SIG-M5 treated with dmso at 0.1 percent for 504 hours (cell line): ENCODE results near the gene TSPAN11.
"Not testable (repeated sequence)": the region's sequence is repeated elsewhere in the genome, so short reads cannot be mapped to it uniquely, and the experiment has no call there.

Experiments used
- DNase-seq: peaks from one replicate; lab custom pipeline; 2025; ENCODE audit not compliant: unreplicated experiment; lab: John Stamatoyannopoulos, UW

TSPAN11 gene

DNA sequence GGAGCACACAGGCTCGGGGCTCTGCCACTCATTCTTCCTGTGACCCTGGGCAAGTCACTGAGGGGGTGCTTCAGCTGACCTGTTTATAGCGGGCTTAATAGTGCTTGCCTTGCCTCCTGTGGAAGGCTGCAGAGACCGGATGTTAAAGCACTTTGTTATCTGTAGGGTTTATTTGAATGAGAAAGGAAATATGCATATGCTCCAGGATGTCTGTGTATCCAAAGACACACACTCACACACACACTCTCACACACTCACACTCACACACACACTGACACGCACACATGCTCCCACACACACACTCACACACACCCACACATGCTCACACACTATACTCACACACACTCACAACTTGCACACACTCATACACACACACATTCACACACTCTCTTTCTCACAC, 91.0 kb downstream of the TSPAN11 start:
- DNase-seq = no peak

DNA sequence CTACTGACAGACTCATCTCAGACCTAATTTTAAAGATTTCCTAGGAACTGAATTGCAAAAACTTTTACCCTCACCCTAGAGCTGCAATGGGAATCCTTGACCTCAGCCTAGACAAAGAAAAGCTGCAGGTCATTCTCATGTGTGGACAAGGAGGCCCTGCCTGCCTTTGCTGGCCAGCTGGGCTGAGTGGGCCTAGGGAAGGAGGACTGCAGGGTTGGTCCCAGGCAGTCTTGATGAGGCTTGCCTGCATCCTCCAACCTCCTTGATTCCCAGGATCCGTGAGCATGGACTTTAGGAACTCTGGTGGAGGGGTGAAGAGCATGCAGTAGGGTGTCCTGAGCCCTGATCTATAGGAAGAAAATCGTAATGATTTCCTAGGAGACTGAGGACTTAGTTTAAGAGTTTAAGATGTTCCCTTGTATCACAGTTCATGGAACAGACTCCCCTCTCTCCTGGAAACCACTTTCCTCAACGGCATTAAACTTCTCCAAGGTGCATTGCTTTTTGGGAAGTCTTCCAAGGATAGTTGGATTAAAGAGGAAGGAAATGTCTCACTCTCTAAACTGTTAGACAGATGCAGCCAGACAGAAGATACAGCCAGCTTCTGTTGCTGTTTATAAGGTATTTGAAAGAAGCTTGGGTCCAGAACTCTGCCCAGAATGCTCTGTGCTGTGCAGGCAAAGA, 91.7 kb downstream of the TSPAN11 start:
- no peak for DNase-seq

DNA sequence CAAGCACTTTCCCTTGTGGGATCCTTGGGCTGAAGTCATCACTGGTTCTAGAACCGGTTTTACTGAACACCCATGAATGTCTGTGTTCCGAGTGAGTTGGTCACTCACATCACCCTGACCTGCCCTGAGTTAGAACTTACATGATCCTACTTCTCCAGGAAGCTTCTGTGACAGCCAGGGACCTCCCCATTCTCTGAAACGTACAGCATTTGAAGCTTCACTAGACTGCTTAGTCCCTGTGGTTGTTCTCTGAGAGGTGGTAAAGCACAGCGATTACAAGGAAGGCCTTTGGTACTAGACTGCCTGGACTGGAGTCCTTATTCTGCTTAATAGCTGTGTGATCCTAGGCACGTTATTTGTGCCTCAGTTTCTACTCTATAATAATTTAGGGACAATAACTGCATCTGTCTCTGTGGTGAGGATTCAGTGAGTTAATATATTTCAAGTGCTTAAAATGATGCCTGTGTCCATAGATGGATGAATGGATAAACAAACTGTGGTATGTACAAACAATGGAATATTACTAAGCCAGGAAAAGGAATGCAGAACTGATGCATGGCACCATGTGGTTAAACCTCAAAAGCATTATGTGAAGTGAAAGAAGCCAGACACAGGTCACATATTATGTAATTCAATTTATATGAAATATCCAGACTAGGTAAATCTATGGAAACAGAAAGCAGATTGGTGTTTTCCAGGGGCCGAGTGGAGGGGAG, 92.4 kb downstream of the TSPAN11 start:
- DNase-seq = no peak

DNA sequence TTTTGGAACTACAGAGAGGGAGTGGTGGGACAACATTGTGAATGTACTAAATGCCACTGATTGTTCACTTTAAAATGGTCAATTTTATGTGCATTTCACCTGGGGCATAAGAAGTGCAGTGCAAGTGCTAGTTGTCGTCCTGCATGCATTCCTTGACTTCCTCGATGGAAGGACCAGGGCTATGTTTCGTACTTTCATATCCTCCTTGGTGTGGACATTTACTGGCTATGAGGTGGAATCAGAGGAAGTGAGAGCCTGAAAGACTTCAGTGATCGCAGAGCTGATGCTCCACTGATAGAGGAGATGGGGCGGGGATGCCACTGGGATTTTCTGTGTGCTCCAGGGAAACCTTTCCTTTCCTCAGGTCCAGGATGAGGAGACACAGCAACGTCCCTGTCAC, 93.0 kb downstream of the TSPAN11 start:
- no peak for DNase-seq

DNA sequence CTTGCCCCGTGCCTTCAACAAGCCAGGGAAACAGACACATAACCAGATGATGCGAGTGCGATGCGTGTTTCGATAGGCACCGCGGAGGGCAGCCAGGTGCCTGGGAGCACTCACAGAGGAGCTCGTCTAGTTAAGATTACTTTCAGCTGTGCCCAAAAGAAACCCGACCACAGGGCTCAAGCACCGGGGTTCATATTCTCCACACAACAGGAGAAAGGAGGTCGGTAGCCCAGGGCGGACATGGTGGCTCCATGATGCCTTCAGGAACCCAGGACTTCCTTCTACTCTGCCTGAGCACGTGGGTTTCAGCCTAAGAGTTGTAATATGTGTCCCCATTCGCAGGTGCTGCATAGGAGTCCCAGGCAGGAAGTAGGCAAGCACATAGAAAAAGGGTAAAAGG, 93.4 kb downstream of the TSPAN11 start:
- DNase-seq = no peak

DNA sequence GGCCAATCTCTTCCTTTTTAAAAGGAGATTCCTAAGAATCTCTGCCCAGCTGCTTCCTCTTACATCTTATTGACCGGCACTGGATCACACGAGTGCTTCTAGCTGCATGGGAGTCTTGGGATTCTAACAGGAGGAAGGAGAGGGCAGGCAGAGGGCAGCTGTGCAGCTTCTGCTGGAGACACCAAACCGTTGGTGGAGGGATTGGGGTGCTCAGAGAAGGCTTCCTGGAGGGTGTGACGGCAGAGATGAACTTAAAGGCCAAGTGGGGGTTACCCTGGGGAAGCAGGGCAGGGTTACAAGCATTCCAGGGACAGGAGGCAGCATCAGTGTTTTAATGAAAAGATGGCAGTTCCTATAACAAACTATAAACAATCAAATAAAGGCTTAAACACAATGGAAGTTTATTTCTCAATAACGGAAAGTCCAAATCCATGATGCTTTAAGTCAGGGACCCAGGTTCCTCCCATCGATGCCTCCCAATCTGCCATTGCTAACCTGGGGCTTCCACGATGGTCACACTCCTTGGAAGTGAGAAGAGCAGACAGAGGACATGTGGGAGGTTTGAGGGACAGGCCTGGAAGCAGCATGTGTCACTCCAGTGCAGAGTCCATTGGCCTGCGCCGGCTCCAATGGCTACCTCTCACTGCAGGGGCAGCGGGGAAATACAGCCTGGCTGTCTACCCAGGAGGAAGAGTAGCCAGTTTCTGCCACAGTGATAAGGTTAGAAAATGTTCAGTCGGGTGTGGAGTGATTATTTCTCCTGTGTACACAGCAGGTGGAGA, 94.0 kb downstream of the TSPAN11 start:
- no peak for DNase-seq

DNA sequence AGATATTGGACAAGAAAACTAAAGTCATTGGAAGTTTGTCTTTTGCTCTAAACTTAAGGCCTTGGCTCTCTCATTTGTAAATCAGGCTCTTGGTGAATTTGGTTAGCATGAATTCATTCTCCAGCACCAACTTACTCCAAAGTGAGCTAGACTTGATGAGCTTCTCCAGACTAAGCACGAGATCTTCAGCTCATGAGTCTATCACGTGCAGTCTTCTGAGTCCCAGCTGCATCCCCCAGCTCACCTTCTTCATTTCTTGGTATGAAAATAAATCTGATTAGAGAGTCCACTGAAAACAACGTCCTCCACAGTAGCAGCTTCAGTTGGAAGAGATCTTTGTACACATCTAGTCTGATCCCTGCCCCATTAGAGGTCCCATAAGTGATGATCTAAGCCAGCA, 94.6 kb downstream of the TSPAN11 start:
- no peak for DNase-seq

DNA sequence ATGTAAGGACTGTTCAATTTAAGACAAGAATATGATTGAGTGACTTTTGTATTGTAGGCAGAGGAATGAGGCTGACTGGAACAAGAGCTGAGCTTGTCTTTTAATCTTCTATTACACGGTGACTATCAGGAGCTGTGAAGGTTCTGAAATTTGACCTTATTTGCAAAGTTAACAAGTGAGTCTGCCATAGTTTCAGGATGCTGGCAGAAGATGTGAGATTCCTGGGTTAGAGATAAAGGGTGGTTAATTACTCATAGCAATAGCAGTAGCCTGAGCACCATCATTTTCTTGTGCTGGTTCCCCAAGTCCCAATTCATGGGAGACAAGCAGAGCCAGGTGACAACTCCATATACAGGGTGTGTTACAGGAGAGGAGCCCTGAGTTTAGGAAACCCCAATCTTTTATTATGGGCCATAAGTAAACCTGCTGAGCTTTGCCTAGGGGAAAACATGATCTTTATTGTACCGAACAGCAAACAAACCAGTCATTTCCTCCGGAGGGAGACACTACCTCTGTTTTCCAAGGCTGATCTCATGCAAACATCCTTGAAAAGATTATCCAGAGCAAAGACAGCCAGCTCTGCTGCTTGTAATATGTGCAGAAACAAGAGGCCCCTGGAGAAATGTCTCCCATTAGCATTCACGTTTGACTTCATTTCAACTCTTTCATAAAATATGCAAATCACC, 95.4 kb downstream of the TSPAN11 start:
- no peak for DNase-seq

DNA sequence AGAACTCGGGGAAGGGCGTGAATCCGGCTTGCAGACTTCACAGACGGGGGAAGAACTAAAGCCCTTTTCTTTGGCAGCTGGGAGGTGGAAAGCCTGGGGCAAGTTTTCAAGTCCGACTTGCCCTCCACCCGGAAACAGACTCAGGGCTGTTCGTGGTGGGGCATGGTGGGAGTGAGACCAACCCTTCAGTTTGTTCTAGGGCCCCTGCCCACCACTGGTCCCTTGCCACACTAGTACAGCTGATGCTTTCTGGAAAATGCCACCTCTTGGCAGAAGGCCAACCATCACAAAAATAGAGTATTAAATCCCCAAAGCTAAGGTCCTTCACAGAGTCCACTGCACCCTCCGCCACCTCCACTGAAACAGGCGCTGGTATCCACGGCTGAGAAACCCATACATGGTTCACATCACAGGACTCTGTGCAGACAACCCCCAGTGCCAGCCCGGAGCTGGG, 96.8 kb downstream of the TSPAN11 start:
- no peak for DNase-seq

DNA sequence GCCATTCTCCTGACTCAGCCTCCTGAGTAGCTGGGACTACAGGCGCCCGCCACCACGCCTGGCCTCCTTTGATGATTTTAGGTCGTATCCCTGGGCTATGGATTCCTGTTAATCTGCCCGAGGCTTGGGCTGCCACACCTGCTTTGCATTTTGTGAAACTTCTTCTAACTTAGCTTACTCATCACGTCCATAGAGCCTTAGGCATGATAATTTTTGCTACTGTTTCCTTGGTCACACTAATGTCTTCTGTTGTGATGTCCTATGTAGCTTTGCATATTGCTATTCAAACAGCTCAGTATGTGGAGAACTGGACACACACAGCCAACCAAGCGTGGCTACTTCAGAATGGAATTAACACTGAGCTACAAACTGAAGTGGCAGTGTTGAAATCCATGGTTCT, 99.7 kb downstream of the TSPAN11 start:
- no peak for DNase-seq

DNA sequence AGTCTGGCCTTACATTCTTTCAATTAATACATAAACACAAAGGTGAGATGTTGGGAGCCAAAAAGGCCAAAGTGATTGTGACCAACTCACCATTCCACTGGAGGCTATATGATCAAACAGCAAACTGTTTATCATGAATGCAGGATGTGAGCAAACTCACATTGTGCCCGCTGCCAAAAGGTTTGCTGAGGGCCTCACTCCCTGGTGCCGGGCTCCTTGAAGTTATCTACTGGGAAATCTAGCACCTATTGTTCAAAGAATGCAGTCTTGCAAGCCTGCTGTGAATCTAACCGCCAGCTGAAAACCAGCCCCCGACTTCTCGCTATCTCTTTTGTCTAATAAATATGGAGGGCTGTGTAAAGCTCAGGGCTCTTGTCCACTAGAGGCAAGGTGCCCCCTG, 100.5 kb downstream of the TSPAN11 start:
- not testable (repeated sequence) for DNase-seq

DNA sequence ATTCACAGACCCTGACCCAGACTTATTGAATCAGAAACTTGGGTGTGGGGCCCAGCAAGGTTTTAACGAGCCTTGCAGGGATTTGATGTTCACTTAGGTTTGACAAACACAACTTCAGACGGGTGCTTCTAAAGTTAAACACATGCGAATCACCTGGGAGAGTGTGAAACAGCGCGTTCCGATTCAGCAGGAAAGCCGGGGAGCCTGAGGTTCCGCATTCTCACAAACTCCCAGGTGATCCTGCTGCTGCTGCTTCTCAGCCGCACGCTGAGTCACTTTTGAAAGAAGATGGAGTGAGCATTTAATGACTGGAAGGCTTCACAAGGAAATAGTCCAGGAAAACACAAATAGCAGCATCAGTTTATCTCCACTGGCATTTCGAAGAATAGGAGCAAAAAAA, 102.9 kb downstream of the TSPAN11 start:
- DNase-seq = no peak

DNA sequence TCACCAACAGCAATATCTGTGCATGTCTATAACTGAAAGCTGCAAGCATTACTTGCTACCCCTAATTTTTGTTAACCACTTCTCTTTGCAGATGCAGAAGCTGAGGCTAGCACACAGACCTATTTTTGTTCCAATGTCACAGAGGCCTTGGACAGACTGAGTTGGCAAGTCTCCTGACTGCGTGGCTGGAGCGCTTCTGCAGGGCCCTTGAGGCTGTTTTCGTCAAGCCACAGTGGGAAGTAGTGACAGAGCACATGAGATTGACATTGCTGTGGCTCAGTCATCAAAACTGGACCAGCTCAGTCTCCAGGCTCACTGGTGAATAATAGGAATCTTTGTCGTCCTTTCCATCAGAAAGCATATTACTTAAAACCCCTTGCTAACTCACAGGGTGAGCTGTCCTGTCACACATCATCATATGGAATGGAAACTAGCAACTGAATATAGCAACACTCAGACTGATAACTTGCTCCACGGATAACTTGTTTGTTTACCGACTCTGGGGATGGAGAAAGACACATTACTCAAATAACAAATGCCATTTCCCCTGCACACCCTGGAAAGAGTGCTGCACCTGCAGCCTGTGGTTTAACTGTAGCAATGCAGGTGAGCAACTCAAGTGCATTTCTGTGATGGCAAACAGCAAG, 103.5 kb downstream of the TSPAN11 start:
- DNase-seq = no peak

DNA sequence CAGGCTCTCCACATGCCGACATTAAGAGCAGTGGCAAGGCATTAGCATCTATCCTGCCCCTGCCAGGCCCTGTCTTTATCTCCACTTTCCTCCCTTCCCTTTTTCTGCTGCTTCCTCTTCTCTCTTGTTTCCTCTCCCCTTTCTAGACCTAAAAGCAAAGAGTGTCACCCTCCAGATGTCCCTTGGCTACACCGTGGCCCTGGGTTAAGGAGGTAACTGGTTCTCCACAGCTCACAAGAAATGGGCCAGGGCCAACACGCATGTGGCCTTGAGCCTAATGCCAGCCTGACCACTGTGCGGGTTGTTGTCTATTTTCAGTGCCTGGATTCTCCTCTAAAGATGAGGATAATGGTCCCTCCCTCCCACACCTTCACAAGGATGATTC, 105.4 kb downstream of the TSPAN11 start:
- DNase-seq = no peak

DNA sequence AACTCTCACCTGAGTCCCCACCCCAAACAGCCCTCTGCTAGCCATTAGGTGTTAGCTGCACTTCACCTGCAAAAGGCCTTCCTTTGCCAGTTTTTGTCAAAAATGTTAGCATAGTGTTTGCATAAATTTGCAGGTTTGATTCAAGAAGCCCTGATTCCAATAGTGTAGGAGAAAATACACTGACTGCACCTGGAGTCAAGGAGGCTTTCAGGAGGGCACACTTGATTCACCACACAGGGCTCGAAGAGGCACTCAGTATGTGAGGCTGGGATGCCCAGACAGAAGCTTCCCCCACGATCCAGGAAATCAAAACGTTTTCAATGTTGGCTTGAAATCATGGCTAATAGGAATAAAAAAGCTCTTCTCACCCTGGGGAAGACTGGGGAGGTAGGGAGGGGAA, 106.6 kb downstream of the TSPAN11 start:
- DNase-seq = no peak

DNA sequence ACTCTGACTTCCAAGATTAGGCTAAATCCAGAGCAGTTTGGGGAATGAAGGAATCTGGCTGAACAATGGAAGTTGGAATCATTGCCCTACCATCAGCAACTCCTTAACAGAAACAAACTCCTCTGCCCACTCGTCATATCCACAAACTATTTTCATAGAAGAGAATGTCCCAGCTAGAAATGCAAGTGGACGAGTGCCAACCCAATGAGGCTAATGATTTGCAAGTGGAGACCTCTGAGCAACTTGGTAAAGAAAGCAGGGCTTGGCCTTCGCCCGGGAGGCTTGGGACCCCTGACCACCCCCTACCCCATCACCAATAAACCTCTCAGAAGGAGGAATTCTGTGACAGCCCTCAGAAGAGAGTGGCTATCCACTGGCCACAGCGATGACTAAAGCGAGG, 107.1 kb downstream of the TSPAN11 start:
- no peak for DNase-seq

DNA sequence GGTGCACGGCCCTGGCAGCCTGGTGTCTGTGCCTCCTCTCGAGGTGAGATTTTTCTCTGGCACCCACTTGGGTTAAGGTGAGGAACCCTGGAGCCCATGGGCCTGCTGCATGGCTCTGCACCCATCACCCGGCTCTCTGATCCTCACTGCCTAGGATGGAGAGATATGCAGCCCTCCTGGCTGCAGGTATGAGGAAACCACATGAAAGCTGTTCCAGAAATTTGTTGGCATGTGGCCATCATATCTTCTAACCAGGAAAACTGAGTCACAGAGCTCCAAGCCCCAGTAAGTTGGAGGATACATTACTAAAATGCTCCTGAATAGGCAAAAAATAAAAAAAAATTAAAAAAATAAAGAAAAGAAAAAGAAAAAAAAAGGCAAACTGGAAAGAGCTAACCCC, 107.8 kb downstream of the TSPAN11 start:
- no peak for DNase-seq

DNA sequence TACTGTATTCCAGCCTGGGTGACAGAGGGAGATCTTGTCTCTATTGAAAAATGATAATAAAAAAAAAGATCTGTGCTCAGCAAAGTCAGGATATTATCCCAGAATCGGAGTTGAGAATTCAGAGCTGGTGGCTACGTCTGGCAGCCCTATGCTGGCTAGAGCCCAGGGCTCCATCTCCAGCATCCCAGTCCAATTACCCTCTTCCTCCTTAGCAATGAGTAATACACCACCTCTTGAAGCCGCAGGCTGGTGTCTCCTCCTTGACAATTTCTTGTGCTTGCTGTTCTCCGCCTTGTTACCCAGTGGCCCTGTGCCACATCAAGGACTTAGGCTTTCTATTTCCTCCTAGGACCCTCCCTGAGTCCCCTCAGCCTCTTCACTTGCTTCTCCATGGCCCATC, 108.7 kb downstream of the TSPAN11 start:
- DNase-seq = no peak

DNA sequence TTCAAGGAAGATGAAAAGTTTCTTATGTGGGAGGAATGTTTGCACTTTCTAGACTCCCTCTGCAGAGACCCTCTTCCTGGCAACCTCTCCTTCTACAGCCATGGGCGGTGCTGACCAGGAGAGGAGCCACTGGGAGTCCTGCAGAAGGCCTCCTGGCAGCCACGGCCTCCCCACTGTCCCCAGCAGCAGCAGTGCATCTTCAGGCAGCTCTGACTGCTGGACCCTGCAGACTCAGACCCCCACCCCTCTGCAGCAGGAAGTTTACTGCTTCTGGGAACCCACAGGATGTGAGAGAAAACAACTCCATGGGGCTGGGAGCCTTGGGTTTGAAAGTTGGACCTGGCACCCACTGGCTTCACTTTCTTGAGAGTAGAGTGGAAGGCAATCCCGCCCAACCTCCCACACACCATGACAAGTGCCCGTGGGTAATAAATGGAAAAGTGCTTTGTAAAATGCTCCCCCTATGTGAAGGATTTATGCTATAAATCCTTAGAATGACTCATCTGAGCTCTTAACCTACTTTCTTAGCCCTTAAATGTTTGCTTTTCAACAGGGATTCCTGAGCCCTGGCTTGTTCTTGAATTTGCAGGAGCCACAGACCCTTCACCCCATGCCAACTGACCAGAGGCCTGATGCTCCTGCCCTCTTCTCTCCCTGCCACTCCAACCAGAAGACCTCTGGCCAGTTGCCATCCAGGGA, 109.6 kb downstream of the TSPAN11 start:
- DNase-seq = no peak

DNA sequence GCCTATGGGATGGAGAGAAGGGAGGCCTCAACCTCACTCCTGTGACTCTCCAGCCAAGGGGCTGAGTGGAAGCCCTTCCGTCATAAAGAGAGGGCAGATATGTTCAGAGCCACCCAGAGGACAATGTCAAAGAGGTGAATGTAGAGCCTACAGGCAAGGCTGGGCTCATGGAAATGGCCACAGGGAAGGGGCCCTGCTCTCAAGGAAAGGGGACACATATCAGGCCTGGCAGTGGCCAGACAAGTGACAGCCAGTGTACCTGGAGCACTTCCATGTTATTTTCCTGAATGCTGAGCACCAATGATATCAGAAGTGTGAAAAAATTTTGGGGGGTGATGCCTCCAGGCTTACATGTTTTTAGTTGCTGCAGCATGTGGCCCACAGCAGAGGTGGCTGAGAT, 110.5 kb downstream of the TSPAN11 start:
- no peak for DNase-seq
